ENCODE measurements around the gene GMDS. TPM values are rescaled to one million over a fixed set of nuclear protein-coding genes. Genes with fewer than 3 reads are reported as not detected.

The GMDS gene
- total RNA-seq, 1 experiment from 2014 or later, result 27.6 TPM

- Histone ChIP-seq H3K9me3 (ENCODE audit: control insufficient read depth, low read depth, low read length) (no peaks in the 10 kb centered on the region), H3K79me1 (ENCODE audit: insufficient read depth, low read depth, low read length, poor library complexity, severe bottlenecking) (no peaks in the 10 kb centered on the region), H2AFZ (ENCODE audit: low read length) (no peak overlapping the region), H3K27ac (ENCODE audit: insufficient read length, low read depth, low read length) (no peak overlapping the region), H4K8ac (replicated peaks; ENCODE audit: insufficient read length, low read depth, low read length) (no peak overlapping the region), H2AK5ac (ENCODE audit: insufficient read length, low read length) (no peak overlapping the region), H2BK20ac (ENCODE audit: low read depth, low read length, poor library complexity, severe bottlenecking) (no peak overlapping the region), H3K4me1 (ENCODE audit: insufficient read depth, low read length) (no peaks in the 10 kb centered on the region), H2BK15ac (ENCODE audit: low read depth, low read length) (no peak overlapping the region), H3K27me3 (ENCODE audit: insufficient read depth, low read length) (no peaks in the 10 kb centered on the region), H4K5ac (ENCODE audit: insufficient read length, low read depth, low read length) (no peak overlapping the region), H3K18ac (ENCODE audit: insufficient read length, low read depth, low read length) (no peak overlapping the region), H3K23ac (ENCODE audit: insufficient read length, low read depth, low read length) (no peak overlapping the region), H2BK5ac (ENCODE audit: insufficient read length, low read length) (no peak overlapping the region), H3K14ac (ENCODE audit: insufficient read depth, low read length) (no peak overlapping the region), H3K79me2 (ENCODE audit: insufficient read depth, low read length) (no peaks in the 10 kb centered on the region), H3K56ac (ENCODE audit: insufficient read length, low read depth, low read length) (no peak overlapping the region), H3T11ph (ENCODE audit: low read length) (no peak overlapping the region), H2BK120ac (ENCODE audit: low read depth, low read length, poor library complexity, severe bottlenecking) (no peak overlapping the region), H3K9ac (ENCODE audit: extremely low read depth, insufficient read length, low read length) (no peak overlapping the region), H2BK12ac (ENCODE audit: insufficient read length, low read depth, low read length) (no peak overlapping the region), H3K4me2 (ENCODE audit: insufficient read depth, insufficient read length, low read length) (no peak overlapping the region), H4K91ac (ENCODE audit: insufficient read length, low read depth, low read length) (no peak overlapping the region), H4K20me1 (ENCODE audit: control insufficient read depth, insufficient read depth, insufficient read length) (no peaks in the 10 kb centered on the region), H3K4ac (ENCODE audit: low read depth, low read length) (no peak overlapping the region), H3K23me2 (ENCODE audit: insufficient read length, low read depth, low read length, poor library complexity, severe bottlenecking) (no peaks in the 10 kb centered on the region)
- TF ChIP-seq, protein P1, sequence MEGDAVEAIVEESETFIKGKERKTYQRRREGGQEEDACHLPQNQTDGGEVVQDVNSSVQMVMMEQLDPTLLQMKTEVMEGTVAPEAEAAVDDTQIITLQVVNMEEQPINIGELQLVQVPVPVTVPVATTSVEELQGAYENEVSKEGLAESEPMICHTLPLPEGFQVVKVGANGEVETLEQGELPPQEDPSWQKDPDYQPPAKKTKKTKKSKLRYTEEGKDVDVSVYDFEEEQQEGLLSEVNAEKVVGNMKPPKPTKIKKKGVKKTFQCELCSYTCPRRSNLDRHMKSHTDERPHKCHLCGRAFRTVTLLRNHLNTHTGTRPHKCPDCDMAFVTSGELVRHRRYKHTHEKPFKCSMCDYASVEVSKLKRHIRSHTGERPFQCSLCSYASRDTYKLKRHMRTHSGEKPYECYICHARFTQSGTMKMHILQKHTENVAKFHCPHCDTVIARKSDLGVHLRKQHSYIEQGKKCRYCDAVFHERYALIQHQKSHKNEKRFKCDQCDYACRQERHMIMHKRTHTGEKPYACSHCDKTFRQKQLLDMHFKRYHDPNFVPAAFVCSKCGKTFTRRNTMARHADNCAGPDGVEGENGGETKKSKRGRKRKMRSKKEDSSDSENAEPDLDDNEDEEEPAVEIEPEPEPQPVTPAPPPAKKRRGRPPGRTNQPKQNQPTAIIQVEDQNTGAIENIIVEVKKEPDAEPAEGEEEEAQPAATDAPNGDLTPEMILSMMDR (conservative IDR thresholded peaks at IDR 0.05), result no peak
- Mint-ChIP-seq H3K4me3 (no peak overlapping the region), H3K4me1 (peaks cover 13 to 19% of the 10 kb centered on the region in 2 experiments), H3K36me3 (ENCODE audit: insufficient read depth in 1 of 3, low read depth in 3 of 3) (no peaks in the 10 kb centered on the region), H3K27ac (no peak overlapping the region), H3K9me3 (no peaks in the 10 kb centered on the region), H3K27me3 (ENCODE audit: low read depth) (peaks cover 35% of the 10 kb centered on the region)
- WGBS (ENCODE audit: extremely low coverage, insufficient read length, low lambda C conversion rate), result no CpG with 5 or more reads among the region's 20 CpGs
- no peak for DNase-seq
Observed at GRCh38 chr6:1593286-1593957, 652.0 kb downstream of the GMDS start.
